Measurements from ENCODE around the gene CNGB1.

GRCh38 chr16:57893559-57894389 is 77.2 kb downstream of the CNGB1 start:
- TF ChIP-seq CTCF (IDR thresholded peaks at IDR 0.05) (no peak), POLR2AphosphoS5 (IDR thresholded peaks at IDR 0.05) (peak; percentile 49), POLR2A (IDR thresholded peaks at IDR 0.05) (no peak)

All from prostate gland (tissue), 2 donors.